K562 (cell line): ENCODE results near the gene FHIT. TPM values are rescaled to one million over a fixed set of nuclear protein-coding genes. Genes with fewer than 3 reads are reported as not detected.

Experiments used
- ATAC-seq: fragments of 200-7000 bp; cut with Tn5 transposase; 3 replicates; pipeline ENCODE4 v1.9.1; 2020; ENCODE audit warnings: moderate library complexity
- BruUV-seq: library from RNA; stranded (reverse); fragments of 400-500 nt; replicated peaks from 2 replicates; lab custom pipeline; 2021; lab: Mats Ljungman, UMichigan
- CTCF ChIA-PET: fragments of 300-600 bp; formaldehyde crosslinking; extraction: SDS; loops from one replicate; lab custom pipeline; 2021; ENCODE audit warnings: low intra/inter-chr PET ratio; lab: Yijun Ruan, JAX
- POLR2A ChIA-PET: fragments of 300-600, 350-650 bp; sonication (Branson Sonifier 250); formaldehyde crosslinking; extraction: SDS; loops from one replicate; lab custom pipeline; 2021; ENCODE audit warnings: antibody characterized with exemption, inconsistent platforms; lab: Yijun Ruan, JAX
- DNase-seq, 4 experiments: peaks; one replicate each; pipeline versions ENCODE4 v3.0.0 to v3.0.0-alpha.2; 2011 to 2018; ENCODE audit warnings: low spot score in 3 of 4, mixed read lengths in 3 of 4; ENCODE audit errors: extremely low read depth in 1 of 4
- FAIRE-seq: peaks from 2 replicates; lab custom pipeline; 2011; peaks lifted over from hg19 to GRCh38; lab: Jason Lieb, UNC
- H2AFZ ChIP-seq: 2 replicates; pipeline ENCODE4 v1.6.0; 2011; ENCODE audit warnings: low read depth, low read length, control low read depth, inconsistent platforms
- H3K27ac ChIP-seq: fragments of 200-600 bp; 3 replicates; pipeline ENCODE4 v1.8.0; 2011; ENCODE audit warnings: low read depth, mild to moderate bottlenecking, control low read depth, inconsistent platforms, low read length, moderate library complexity, mixed read lengths; ENCODE audit errors: extremely low read depth
- H3K27me3 ChIP-seq, 2 experiments: fragments of 300-600 bp in 1 of 2; 2 replicates in 1 of 2; 3 replicates in 1 of 2; pipeline versions ENCODE4 v1.6.0 to v1.8.0; 2011; ENCODE audit warnings: inconsistent platforms in 2 of 2, low read length in 2 of 2, mild to moderate bottlenecking in 1 of 2, mixed read lengths in 1 of 2, moderate library complexity in 1 of 2; ENCODE audit not compliant: control insufficient read depth in 2 of 2, insufficient read depth in 2 of 2
- H3K36me3 ChIP-seq: fragments of 300-600 bp; 3 replicates; pipeline ENCODE4 v1.8.0; 2011; ENCODE audit warnings: mild to moderate bottlenecking, low read length, inconsistent platforms; ENCODE audit not compliant: control insufficient read depth, insufficient read depth
- H3K4me1 ChIP-seq, 2 experiments: fragments of 200-600 bp in 1 of 2; replicated peaks in 1 of 2; 2 replicates in 1 of 2; 3 replicates in 1 of 2; pipeline versions ENCODE4 v1.5.1 to v1.8.0; 2011; ENCODE audit warnings: inconsistent platforms in 2 of 2, low read length in 2 of 2, mild to moderate bottlenecking in 1 of 2, mixed read lengths in 1 of 2, moderate library complexity in 1 of 2; ENCODE audit not compliant: control insufficient read depth in 2 of 2, insufficient read depth in 2 of 2
- H3K4me2 ChIP-seq: 2 replicates; pipeline ENCODE4 v1.6.1; 2011; ENCODE audit warnings: low read length, control low read depth, inconsistent platforms, mixed read lengths; ENCODE audit not compliant: insufficient read depth
- H3K4me3 ChIP-seq: fragments of 200-600 bp; sonication (generic), shearing (Covaris generic); 2 replicates; pipeline ENCODE4 v1.5.1; 2016; ENCODE audit warnings: control low read depth, inconsistent platforms
- H3K79me2 ChIP-seq: fragments of 200-600 bp; 3 replicates; pipeline ENCODE4 v1.8.0; 2011; ENCODE audit warnings: low read length, inconsistent platforms; ENCODE audit not compliant: control insufficient read depth, insufficient read depth
- H3K9ac ChIP-seq, 2 experiments: 2 replicates each; pipeline versions ENCODE4 v1.6.0 to v1.6.1; 2011; ENCODE audit warnings: low read depth in 2 of 2, low read length in 2 of 2, control low read depth in 1 of 2, inconsistent platforms in 1 of 2, mild to moderate bottlenecking in 1 of 2, mixed read lengths in 1 of 2; ENCODE audit not compliant: insufficient read depth in 1 of 2
- H3K9me1 ChIP-seq: one replicate; pipeline ENCODE4 v1.6.0; 2011; ENCODE audit warnings: inconsistent platforms, mild to moderate bottlenecking, low read length, moderate library complexity; ENCODE audit not compliant: control insufficient read depth, insufficient read depth
- H3K9me3 ChIP-seq: replicated peaks from 2 replicates; pipeline ENCODE4 v1.5.1; 2011; ENCODE audit warnings: low read depth, low read length, inconsistent platforms; ENCODE audit not compliant: control insufficient read depth, insufficient read depth
- H4K20me1 ChIP-seq: replicated peaks from 2 replicates; pipeline ENCODE4 v1.6.1; 2011; ENCODE audit warnings: low read length, inconsistent platforms, mixed read lengths; ENCODE audit not compliant: control insufficient read depth, insufficient read depth
- ARID4B ChIP-seq: sonication (generic); formaldehyde crosslinking; IDR thresholded peaks from 2 replicates; pipeline ENCODE4 v1.8.0; 2022; ENCODE audit warnings: mild to moderate bottlenecking, missing genetic modification reagents
- BMI1 ChIP-seq: fragments of 150-350 bp; IDR thresholded peaks from 2 replicates; pipeline ENCODE4 v1.6.1; 2014; ENCODE audit warnings: low read length
- FOXM1 ChIP-seq, 2 experiments: fragments of 450-650 bp in 1 of 2; sonication (generic) in 1 of 2; formaldehyde crosslinking in 1 of 2; IDR thresholded peaks; 2 replicates each; pipeline versions ENCODE4 v1.6.1 to v1.9.0; 2017 to 2022; ENCODE audit warnings: low read depth in 2 of 2, mild to moderate bottlenecking in 2 of 2, missing genetic modification reagents in 1 of 2, moderate library complexity in 1 of 2
- SNRNP70 ChIP-seq: fragments of 200-400 bp; formaldehyde crosslinking; optimal IDR thresholded peaks from 2 replicates; pipeline ENCODE3; 2017; ENCODE audit warnings: low read depth, low read length
- TARDBP ChIP-seq: fragments of 450-650 bp; IDR thresholded peaks from 2 replicates; pipeline ENCODE4 v1.6.1; 2016
- U2AF2 ChIP-seq: fragments of 200-400 bp; formaldehyde crosslinking; optimal IDR thresholded peaks from 2 replicates; pipeline ENCODE3; 2017; ENCODE audit warnings: low read depth, mild to moderate bottlenecking, low read length
- ZNF134 ChIP-seq: fragments of 250-450 bp; sonication (Bioruptor Pico); conservative IDR thresholded peaks from 2 replicates; pipeline ENCODE4 v1.4.0; 2020
- ZNF280A ChIP-seq: fragments of 450-650 bp; IDR thresholded peaks from 2 replicates; pipeline ENCODE4 v1.6.1; 2018; ENCODE audit warnings: mild to moderate bottlenecking, low read depth; ENCODE audit not compliant: partially characterized antibody
- WGBS: fragments of 100-300 bp; shearing (Covaris generic); methylation state at CpG from one replicate; pipeline ENCODE4 v1.1.6; 2016; ENCODE audit warnings: low coverage, mixed read lengths; ENCODE audit not compliant: insufficient coverage; ENCODE audit errors: missing lambda C conversion rate; 5-methylcytosine and 5-hydroxymethylcytosine counted together
- in situ Hi-C: fragments of 300-500 bp; cut with MboI; formaldehyde crosslinking; loops from 4 replicates; pipeline ENCODE4 v1.15.0; 2018; ENCODE audit warnings: inconsistent platforms, mixed read lengths
- intact Hi-C: fragments of 100-400 bp; cut with micrococcal nuclease; formaldehyde crosslinking; loops from 2 replicates; pipeline ENCODE4 v1.14.2; 2022
- polyA plus RNA-seq, 8 experiments: library from polyadenylated mRNA; depleted of rRNA in 4 of 8; stranded (reverse) in 5 of 8; unstranded in 3 of 8; fragments of >200 nt; fragmentation: Nextera tagmentation in 2 of 8; fragmentation: Illumina TruSeq in 1 of 8; extraction: Ambion mirVana in 2 of 8; extraction: Trizol in 1 of 8; gene quantifications; 2 replicates each; pipeline versions ENCODE4 v1.2.1 to v1.2.3, GENCODE V29; 2011 to 2014; ENCODE audit warnings: inconsistent platforms in 1 of 8, missing spikeins in 1 of 8
- total RNA-seq, 7 experiments: library from RNA; depleted of rRNA in 6 of 7; stranded (reverse); fragments of >200 nt in 6 of 7; fragmentation: Illumina TruSeq in 2 of 7; extraction: Trizol in 2 of 7; gene quantifications; 2 replicates each; pipeline versions ENCODE4 v1.2.1 to v1.2.3, GENCODE V29; 2011 to 2021; ENCODE audit warnings: low replicate concordance in 1 of 7

FHIT gene
- total and polyA plus RNA-seq, 9 of the 15 experiments (the other 6 are each of a cell fraction or from before 2014, with no cell fraction given) = 1.7 to 9.1 (median 4.3) TPM

GRCh38 chr3:61114316-61114953 lies 136.8 kb downstream of the FHIT start (continued):
- no peak for TF ChIP-seq ARID4B

GRCh38 chr3:61111825-61112224 lies 139.4 kb downstream of the FHIT start:
- Histone ChIP-seq H3K79me2 (no peaks in the 10 kb centered on the region), H3K27me3 (no peaks in the 10 kb centered on the region), H2AFZ (no peak overlapping the region), H3K4me1 (no peaks in the 10 kb centered on the region), H3K9me1 (no peaks in the 10 kb centered on the region), H3K36me3 (no peaks in the 10 kb centered on the region), H3K9me3 (no peaks in the 10 kb centered on the region), H3K27ac (no peak overlapping the region), H3K9ac (no peak overlapping the region), H3K4me3 (no peak overlapping the region), H3K4me2 (no peak overlapping the region), H4K20me1 (no peaks in the 10 kb centered on the region)
- intact Hi-C loops = no loop called here
- BruUV-seq = no TSS peak
- WGBS = 75% methylated on average over 4 of the region's 4 CpGs
- in situ Hi-C loops = no loop called here
- ATAC-seq (no peak), DNase-seq (no peak), FAIRE-seq (no peak)
- no peak for TF ChIP-seq SNRNP70
- TF ChIP-seq FOXM1 (IDR thresholded peaks at IDR 0.05; ENCODE audit: low read depth) = no peak
- no peak for TF ChIP-seq FOXM1 (CRISPR knock-in tag; IDR thresholded peaks at IDR 0.05; ENCODE audit: low read depth)
- no peak for TF ChIP-seq TARDBP
- TF ChIP-seq ZNF134 (CRISPR knock-in tag) = no peak
- TF ChIP-seq U2AF2 = no peak
- TF ChIP-seq BMI1 = no peak
- TF ChIP-seq ZNF280A = no peak
- CTCF ChIA-PET = no interaction called here
- POLR2A ChIA-PET = interaction anchor here (0.7 to 1.5 kb wide), 2 partner anchors 9 to 18 kb away, joined by 4 read pairs; no protein-coding TSS in a partner anchor
